Measurements from ENCODE around the gene FGF18. TPM values are rescaled to one million over a fixed set of nuclear protein-coding genes. Genes with fewer than 3 reads are reported as not detected.
A peak's percentile ranks its signal among the peaks of the same experiment; 100 is the strongest.

Gene FGF18
- total RNA-seq, 6 donors from 2014 or later: 0.44 to 4.6 (median 1.4) TPM

- no peak for TF ChIP-seq POLR2AphosphoS5 (IDR thresholded peaks at IDR 0.05)
- TF ChIP-seq, protein P1, sequence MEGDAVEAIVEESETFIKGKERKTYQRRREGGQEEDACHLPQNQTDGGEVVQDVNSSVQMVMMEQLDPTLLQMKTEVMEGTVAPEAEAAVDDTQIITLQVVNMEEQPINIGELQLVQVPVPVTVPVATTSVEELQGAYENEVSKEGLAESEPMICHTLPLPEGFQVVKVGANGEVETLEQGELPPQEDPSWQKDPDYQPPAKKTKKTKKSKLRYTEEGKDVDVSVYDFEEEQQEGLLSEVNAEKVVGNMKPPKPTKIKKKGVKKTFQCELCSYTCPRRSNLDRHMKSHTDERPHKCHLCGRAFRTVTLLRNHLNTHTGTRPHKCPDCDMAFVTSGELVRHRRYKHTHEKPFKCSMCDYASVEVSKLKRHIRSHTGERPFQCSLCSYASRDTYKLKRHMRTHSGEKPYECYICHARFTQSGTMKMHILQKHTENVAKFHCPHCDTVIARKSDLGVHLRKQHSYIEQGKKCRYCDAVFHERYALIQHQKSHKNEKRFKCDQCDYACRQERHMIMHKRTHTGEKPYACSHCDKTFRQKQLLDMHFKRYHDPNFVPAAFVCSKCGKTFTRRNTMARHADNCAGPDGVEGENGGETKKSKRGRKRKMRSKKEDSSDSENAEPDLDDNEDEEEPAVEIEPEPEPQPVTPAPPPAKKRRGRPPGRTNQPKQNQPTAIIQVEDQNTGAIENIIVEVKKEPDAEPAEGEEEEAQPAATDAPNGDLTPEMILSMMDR (IDR thresholded peaks at IDR 0.05): no peak
- TF ChIP-seq EP300 (IDR thresholded peaks at IDR 0.05): no peak
- no peak for TF ChIP-seq POLR2A (IDR thresholded peaks at IDR 0.05)
- DNase-seq (no peak), ATAC-seq (ENCODE audit: low FRiP score in 2 of 2) (no peak)
- WGBS, 2 donors: 95 to 97% methylated on average over 25 of the region's 25 CpGs
- Histone ChIP-seq H3K4me3 (peak overlapping the region in 1 of 4 donors; percentile 96), H3K36me3 (peaks cover 0 to 4% (median under 1%) of the 10 kb centered on the region in 4 donors), H3K9me3 (no peaks in the 10 kb centered on the region), H3K4me1 (peaks cover 11 to 41% (median 24%) of the 10 kb centered on the region in 4 donors), H3K27ac (no peak overlapping the region), H3K27me3 (no peaks in the 10 kb centered on the region)
Observed at GRCh38 chr5:171386006-171386671, 33.3 kb upstream of the FGF18 start.

- ATAC-seq (ENCODE audit: low FRiP score in 2 of 2) (no peak), DNase-seq (no peak)
- H3K27me3 ChIP-seq: no peaks in the 10 kb centered on the region
- H3K4me3 ChIP-seq: peak overlapping the region; percentile 81 to 96 (median 90)
- H3K27ac ChIP-seq: peak overlapping the region; percentile 89 to 95 (median 92)
- WGBS, 2 donors: 15 to 20% methylated on average over 20 of the region's 20 CpGs
- H3K4me1 ChIP-seq: peaks cover 18 to 47% (median 28%) of the 10 kb centered on the region in 4 donors
- TF ChIP-seq POLR2A (IDR thresholded peaks at IDR 0.05) (no peak), POLR2AphosphoS5 (IDR thresholded peaks at IDR 0.05) (no peak), EP300 (IDR thresholded peaks at IDR 0.05) (no peak)
- TF ChIP-seq, protein P1 (IDR thresholded peaks at IDR 0.05): no peak
- H3K9me3 ChIP-seq: no peaks in the 10 kb centered on the region
- peaks cover 0 to 12% (median 8%) of the 10 kb centered on the region in 4 donors for H3K36me3 ChIP-seq
Observed at GRCh38 chr5:171386861-171387344, 32.5 kb upstream of the FGF18 start.

DNA sequence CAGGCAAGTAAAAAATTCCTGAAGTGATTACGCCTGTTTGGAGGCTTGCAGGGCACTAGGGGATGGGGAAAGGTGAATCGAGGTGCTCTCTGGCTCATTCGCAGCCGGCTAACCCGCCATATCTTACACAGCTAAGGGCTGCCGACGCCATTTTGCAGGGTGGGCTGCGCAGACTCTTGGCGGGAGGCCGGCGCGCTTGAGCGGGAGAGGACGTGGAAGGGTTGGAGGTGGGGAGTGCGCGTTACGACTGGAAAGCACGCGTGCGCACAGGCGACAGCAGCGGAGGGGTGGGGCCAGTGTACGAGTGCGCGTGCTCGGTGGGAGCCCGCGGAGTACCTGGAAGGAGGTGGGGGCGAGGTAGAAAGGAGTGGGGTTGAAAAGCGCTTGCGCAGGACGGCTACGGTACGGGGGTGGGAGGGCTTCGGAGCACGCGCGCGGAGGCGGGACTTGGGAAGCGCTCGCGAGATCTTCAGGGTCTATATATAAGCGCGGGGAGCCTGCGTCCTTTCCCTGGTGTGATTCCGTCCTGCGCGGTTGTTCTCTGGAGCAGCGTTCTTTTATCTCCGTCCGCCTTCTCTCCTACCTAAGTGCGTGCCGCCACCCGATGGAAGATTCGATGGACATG lies 32.0 kb upstream of the FGF18 start, which contains the start of gene NPM1:
Gene NPM1 (plus strand): TSS at position 505 of the 625 bp plus-strand sequence. CDS start 100 bp downstream, at position 605.
- DNase-seq (peak; percentile 96 to 98), ATAC-seq (ENCODE audit: low FRiP score in 2 of 2) (peak; percentile 97 to 99)
- Histone ChIP-seq H3K9me3 (no peaks in the 10 kb centered on the region), H3K27me3 (no peaks in the 10 kb centered on the region), H3K36me3 (peaks cover 0 to 17% (median 12%) of the 10 kb centered on the region in 4 donors), H3K4me3 (peak within 1 kb of the TSS; percentile 81 to 96 (median 90)), H3K4me1 (peaks cover 20 to 47% (median 29%) of the 10 kb centered on the region in 4 donors), H3K27ac (peak within 1 kb of the TSS; percentile 89 to 95 (median 92))
- WGBS, 2 donors: 0% methylated on average over 52 to 54 of the region's 56 CpGs
- TF ChIP-seq EP300 (IDR thresholded peaks at IDR 0.05) (no peak), POLR2A (IDR thresholded peaks at IDR 0.05) (peak in 3 of 4 donors; percentile 86 to 96 (median 90)), POLR2AphosphoS5 (IDR thresholded peaks at IDR 0.05) (peak; percentile 77 to 97)
- TF ChIP-seq, protein P1 (IDR thresholded peaks at IDR 0.05): no peak

- WGBS, 2 donors: 0 to 2% methylated on average over 28 to 44 of the region's 56 CpGs
- peak; percentile 75 to 80 for ATAC-seq (ENCODE audit: low FRiP score in 2 of 2)
Observed at GRCh38 chr5:171387970-171388815, 31.3 kb upstream of the FGF18 start.

More at GRCh38 chr5:171387970-171388815, 31.3 kb upstream of the FGF18 start:
- Histone ChIP-seq H3K4me3 (peak overlapping the region; percentile 81 to 96 (median 90)), H3K27ac (peak overlapping the region; percentile 89 to 95 (median 92)), H3K4me1 (peaks cover 20 to 47% (median 30%) of the 10 kb centered on the region in 4 donors), H3K27me3 (no peaks in the 10 kb centered on the region), H3K9me3 (no peaks in the 10 kb centered on the region), H3K36me3 (peaks cover 5 to 24% (median 15%) of the 10 kb centered on the region in 4 donors)
- peak in 1 of 2 donors; percentile 64 for TF ChIP-seq POLR2AphosphoS5 (IDR thresholded peaks at IDR 0.05)
- TF ChIP-seq POLR2A (IDR thresholded peaks at IDR 0.05): no peak
- DNase-seq: peak; percentile 76 to 94

Data from upper lobe of left lung (tissue), 6 donors.